CD14-positive monocyte (primary cell): ENCODE results near the gene PRDX6. TPM values are rescaled to one million over a fixed set of nuclear protein-coding genes. Genes with fewer than 3 reads are reported as not detected.

Experiments
- DNase-seq, 3 donors: peaks; one replicate each; pipeline ENCODE4 v3.0.0-alpha.2; 2011 to 2022
- H2AFZ ChIP-seq: 2 replicates; pipeline ENCODE4 v1.6.0; 2012; ENCODE audit warnings: mild to moderate bottlenecking, low read depth, low read length, inconsistent platforms; ENCODE audit not compliant: insufficient read depth, poor library complexity, severe bottlenecking
- H3K27ac ChIP-seq, 2 donors: 1 replicate in 1 of 2; 2 replicates in 1 of 2; pipeline ENCODE4 v1.5.1; 2012 to 2013; ENCODE audit warnings: low read length in 2 of 2, control low read depth in 1 of 2, inconsistent platforms in 1 of 2, low read depth in 1 of 2, mild to moderate bottlenecking in 1 of 2
- H3K27me3 ChIP-seq, 2 donors: one replicate each; pipeline versions ENCODE4 v1.6.0 to v1.6.1; 2011 to 2013; ENCODE audit warnings: low read length in 2 of 2; ENCODE audit not compliant: control insufficient read depth in 2 of 2, insufficient read depth in 2 of 2
- H3K36me3 ChIP-seq, 2 donors: replicated peaks in 1 of 2; 1 replicate in 1 of 2; 2 replicates in 1 of 2; pipeline versions ENCODE4 v1.5.1 to v1.6.1; 2012 to 2013; ENCODE audit warnings: low read length in 2 of 2, control low read depth in 1 of 2, inconsistent platforms in 1 of 2, mild to moderate bottlenecking in 1 of 2; ENCODE audit not compliant: insufficient read depth in 2 of 2, control insufficient read depth in 1 of 2
- H3K4me1 ChIP-seq, 2 donors: 1 replicate in 1 of 2; 2 replicates in 1 of 2; pipeline versions ENCODE4 v1.5.1 to v1.6.1; 2012 to 2013; ENCODE audit warnings: low read length in 2 of 2, control low read depth in 1 of 2, inconsistent platforms in 1 of 2, mild to moderate bottlenecking in 1 of 2, moderate library complexity in 1 of 2; ENCODE audit not compliant: insufficient read depth in 2 of 2, control insufficient read depth in 1 of 2
- H3K4me2 ChIP-seq: replicated peaks from 2 replicates; pipeline ENCODE3; 2012; ENCODE audit warnings: low read length, moderate library complexity, mild to moderate bottlenecking; ENCODE audit not compliant: poor library complexity, severe bottlenecking; ENCODE audit errors: extremely low read depth
- H3K4me3 ChIP-seq, 3 experiments: fragments of 200-600 bp in 1 of 3; sonication (generic) in 1 of 3; replicated peaks in 1 of 3; 1 replicate in 2 of 3; 2 replicates in 1 of 3; pipeline ENCODE4 v1.5.1; 2011 to 2013; ENCODE audit warnings: low read length in 3 of 3, mild to moderate bottlenecking in 3 of 3, control low read depth in 2 of 3, low read depth in 2 of 3, inconsistent platforms in 1 of 3, moderate library complexity in 1 of 3
- H3K79me2 ChIP-seq: 2 replicates; pipeline ENCODE4 v1.6.0; 2012; ENCODE audit warnings: mild to moderate bottlenecking, control low read depth, inconsistent platforms, low read length, moderate library complexity; ENCODE audit not compliant: insufficient read depth
- H3K9ac ChIP-seq: 2 replicates; pipeline ENCODE4 v1.6.0; 2017; ENCODE audit warnings: low read length, mild to moderate bottlenecking; ENCODE audit not compliant: insufficient read depth, poor library complexity, severe bottlenecking
- H3K9me3 ChIP-seq, 2 donors: replicated peaks in 1 of 2; 1 replicate in 1 of 2; 2 replicates in 1 of 2; pipeline versions ENCODE4 v1.5.1 to v1.6.1; 2012 to 2013; ENCODE audit warnings: low read length in 2 of 2, control low read depth in 1 of 2; ENCODE audit not compliant: control insufficient read depth in 1 of 2, insufficient read depth in 1 of 2
- H4K20me1 ChIP-seq: 2 replicates; pipeline ENCODE4 v1.6.0; 2012; ENCODE audit warnings: mild to moderate bottlenecking, low read length, control low read depth, moderate library complexity; ENCODE audit not compliant: insufficient read depth
- H3K27ac Mint-ChIP-seq, 7 donors: one replicate each; pipeline ENCODE4 v1.8.0; 2020; ENCODE audit warnings: mild to moderate bottlenecking in 7 of 7, mixed read lengths in 7 of 7, moderate library complexity in 6 of 7, inconsistent platforms in 2 of 7
- H3K27me3 Mint-ChIP-seq, 3 donors: one replicate each; pipeline ENCODE4 v1.8.0; 2021 to 2022; ENCODE audit warnings: low read depth in 3 of 3, mild to moderate bottlenecking in 3 of 3, mixed read lengths in 3 of 3, moderate library complexity in 3 of 3, inconsistent platforms in 1 of 3
- H3K36me3 Mint-ChIP-seq, 2 donors: one replicate each; pipeline ENCODE4 v1.8.0; 2020; ENCODE audit warnings: mixed read lengths in 2 of 2, inconsistent platforms in 1 of 2, mild to moderate bottlenecking in 1 of 2
- H3K4me1 Mint-ChIP-seq: one replicate; pipeline ENCODE4 v1.8.0; 2020; ENCODE audit warnings: mild to moderate bottlenecking, mixed read lengths
- H3K4me3 Mint-ChIP-seq, 2 donors: one replicate each; pipeline ENCODE4 v1.8.0; 2020; ENCODE audit warnings: mild to moderate bottlenecking in 2 of 2, mixed read lengths in 2 of 2, moderate library complexity in 1 of 2
- H3K9me3 Mint-ChIP-seq, 7 donors: one replicate each; pipeline ENCODE4 v1.8.0; 2020 to 2022; ENCODE audit warnings: mixed read lengths in 7 of 7, mild to moderate bottlenecking in 6 of 7, moderate library complexity in 6 of 7, inconsistent platforms in 2 of 7
- WGBS: methylation state at CpG from one replicate; pipeline ENCODE4 v1.1.5; 2013; ENCODE audit warnings: missing lambda C conversion rate; ENCODE audit not compliant: insufficient coverage; 5-methylcytosine and 5-hydroxymethylcytosine counted together
- intact Hi-C, 2 donors: fragments of 100-400 bp; cut with micrococcal nuclease; formaldehyde crosslinking; loops; one replicate each; pipeline versions ENCODE4 v1.15.0 to v1.15.1; 2023
- polyA plus RNA-seq, 3 donors: library from polyadenylated mRNA; depleted of rRNA in 1 of 3; unstranded in 2 of 3; stranded (reverse) in 1 of 3; fragments of 300-500 nt in 2 of 3; fragments of >200 nt in 1 of 3; fragmentation: Illumina TruSeq in 2 of 3; gene quantifications; 1 replicate in 2 of 3; 2 replicates in 1 of 3; pipeline ENCODE4 v1.2.3, GENCODE V29; 2012 to 2021
- TF ChIP-seq, protein P1 (sequence below): fragments of 200-600 bp; IDR thresholded peaks from one replicate; pipeline ENCODE4 v1.8.0; 2022; ENCODE audit warnings: antibody characterized with exemption, mild to moderate bottlenecking

Gene PRDX6
- polyA plus RNA-seq, 3 donors: 89.5 to 142 (median 119) TPM

DNA sequence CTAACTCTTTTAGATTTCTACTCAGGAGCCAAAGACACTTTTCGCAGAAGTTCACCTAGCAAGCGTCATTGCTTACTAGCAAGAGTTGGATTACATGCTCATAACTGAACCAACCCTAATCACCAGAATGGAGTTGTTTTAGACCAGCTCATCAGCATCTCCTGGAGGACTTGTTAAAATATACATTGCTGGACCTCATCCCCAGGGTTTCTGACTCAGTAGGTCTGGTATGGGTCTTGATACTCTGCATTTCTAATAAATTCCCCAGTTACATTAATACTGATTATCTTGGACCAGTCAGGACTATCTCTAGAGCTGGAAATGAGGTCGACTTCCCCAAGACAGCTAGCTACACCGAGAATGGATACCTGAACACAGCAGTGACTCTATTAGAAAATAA is 9.7 kb upstream of the PRDX6 start:
- H2AFZ ChIP-seq: no peak overlapping the region
- no peaks in the 10 kb centered on the region for H4K20me1 ChIP-seq
- no peak overlapping the region for H3K4me2 ChIP-seq
- peaks cover 6% of the 10 kb centered on the region for H3K79me2 ChIP-seq
- no peak for DNase-seq
- no peak overlapping the region for H3K27ac Mint-ChIP-seq
- TF ChIP-seq, protein P1, sequence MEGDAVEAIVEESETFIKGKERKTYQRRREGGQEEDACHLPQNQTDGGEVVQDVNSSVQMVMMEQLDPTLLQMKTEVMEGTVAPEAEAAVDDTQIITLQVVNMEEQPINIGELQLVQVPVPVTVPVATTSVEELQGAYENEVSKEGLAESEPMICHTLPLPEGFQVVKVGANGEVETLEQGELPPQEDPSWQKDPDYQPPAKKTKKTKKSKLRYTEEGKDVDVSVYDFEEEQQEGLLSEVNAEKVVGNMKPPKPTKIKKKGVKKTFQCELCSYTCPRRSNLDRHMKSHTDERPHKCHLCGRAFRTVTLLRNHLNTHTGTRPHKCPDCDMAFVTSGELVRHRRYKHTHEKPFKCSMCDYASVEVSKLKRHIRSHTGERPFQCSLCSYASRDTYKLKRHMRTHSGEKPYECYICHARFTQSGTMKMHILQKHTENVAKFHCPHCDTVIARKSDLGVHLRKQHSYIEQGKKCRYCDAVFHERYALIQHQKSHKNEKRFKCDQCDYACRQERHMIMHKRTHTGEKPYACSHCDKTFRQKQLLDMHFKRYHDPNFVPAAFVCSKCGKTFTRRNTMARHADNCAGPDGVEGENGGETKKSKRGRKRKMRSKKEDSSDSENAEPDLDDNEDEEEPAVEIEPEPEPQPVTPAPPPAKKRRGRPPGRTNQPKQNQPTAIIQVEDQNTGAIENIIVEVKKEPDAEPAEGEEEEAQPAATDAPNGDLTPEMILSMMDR: no peak
- WGBS: 100% methylated on average over 2 of the region's 4 CpGs
- intact Hi-C loops: no loop called here
- no peak overlapping the region for H3K27ac ChIP-seq
- no peak overlapping the region for H3K9ac ChIP-seq
- no peaks in the 10 kb centered on the region for H3K27me3 ChIP-seq
- no peak overlapping the region for H3K4me3 Mint-ChIP-seq
- H3K4me1 Mint-ChIP-seq: no peaks in the 10 kb centered on the region
- no peaks in the 10 kb centered on the region for H3K27me3 Mint-ChIP-seq
- H3K9me3 Mint-ChIP-seq: peaks cover 31 to 53% (median 41%) of the 10 kb centered on the region in 7 donors
- H3K4me1 ChIP-seq: no peaks in the 10 kb centered on the region
- H3K36me3 ChIP-seq: no peaks in the 10 kb centered on the region
- H3K9me3 ChIP-seq: peaks cover 17% of the 10 kb centered on the region in 2 donors
- peaks cover 29 to 49% of the 10 kb centered on the region in 2 donors for H3K36me3 Mint-ChIP-seq
- H3K4me3 ChIP-seq: no peak overlapping the region

DNA sequence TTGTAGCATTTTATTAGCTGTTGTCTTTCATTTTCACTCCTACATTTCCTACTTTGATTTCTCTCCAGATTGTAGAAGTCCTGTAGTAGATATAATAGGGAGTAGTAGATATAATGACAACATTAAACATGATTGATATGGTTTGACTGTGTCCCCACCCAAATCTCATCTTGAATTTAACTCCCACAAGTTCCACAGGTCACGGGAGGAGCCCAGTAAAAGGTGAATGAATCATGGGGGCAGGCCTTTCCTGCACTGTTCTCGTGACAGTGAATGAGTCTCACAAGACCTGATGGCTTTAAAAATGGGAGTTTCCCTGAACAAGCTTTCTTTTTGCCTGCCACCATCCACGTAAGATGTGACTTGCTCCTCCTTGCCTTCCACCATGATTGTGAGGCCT is 7.5 kb upstream of the PRDX6 start:
- Histone ChIP-seq H3K27ac (no peak overlapping the region), H3K9ac (no peak overlapping the region), H4K20me1 (no peaks in the 10 kb centered on the region), H3K4me2 (no peak overlapping the region), H3K27me3 (no peaks in the 10 kb centered on the region), H3K4me3 (no peak overlapping the region), H3K36me3 (no peaks in the 10 kb centered on the region), H3K9me3 (peaks cover 17% of the 10 kb centered on the region in 2 donors), H3K79me2 (peaks cover 1% of the 10 kb centered on the region), H3K4me1 (no peaks in the 10 kb centered on the region), H2AFZ (no peak overlapping the region)
- H3K4me1 Mint-ChIP-seq: peaks cover 10% of the 10 kb centered on the region
- H3K36me3 Mint-ChIP-seq: peaks cover 24 to 50% of the 10 kb centered on the region in 2 donors
- no peak for DNase-seq
- H3K27me3 Mint-ChIP-seq: no peaks in the 10 kb centered on the region
- 100% methylated on average over 1 of the region's 3 CpGs for WGBS
- TF ChIP-seq, protein P1: no peak
- no peak overlapping the region for H3K27ac Mint-ChIP-seq
- peaks cover 23 to 36% (median 28%) of the 10 kb centered on the region in 7 donors for H3K9me3 Mint-ChIP-seq
- H3K4me3 Mint-ChIP-seq: no peak overlapping the region
- intact Hi-C loops: loop anchor here in 1 of 2 donors (10.0 kb wide), 1 partner anchor 395 kb away; the partner anchor contains the start of genes GAS5 and ZBTB37
